ENCODE measurements around the gene MEX3D. TPM values are rescaled to one million over a fixed set of nuclear protein-coding genes. Genes with fewer than 3 reads are reported as not detected.
A peak's percentile ranks its signal among the peaks of the same experiment; 100 is the strongest.

The MEX3D gene
- total RNA-seq, 1 experiment from 2014 or later: 69.2 TPM

DNA sequence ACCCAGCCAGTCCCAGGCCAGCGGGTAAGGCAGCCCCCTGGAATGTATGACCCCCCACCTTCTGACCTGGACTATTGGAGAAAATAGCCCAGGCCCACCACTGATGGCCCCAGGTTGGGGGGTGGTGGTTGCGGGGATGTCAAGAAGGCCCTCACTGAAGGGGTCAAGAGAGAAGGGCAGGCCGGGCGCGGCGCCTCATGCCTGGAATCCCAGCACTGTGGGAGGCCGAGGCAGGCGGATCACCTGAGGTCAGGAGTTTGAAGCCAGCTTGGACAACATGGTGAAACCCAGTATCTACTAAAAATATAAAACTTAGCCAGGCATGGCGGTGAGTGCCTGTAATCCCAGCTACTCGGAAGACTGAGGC, 53.8 kb downstream of the MEX3D start (continued):
- no peak for TF ChIP-seq POLR2A (IDR thresholded peaks at IDR 0.05; ENCODE audit: borderline replicate concordance, extremely low read depth, insufficient read depth, insufficient read length)

DNA sequence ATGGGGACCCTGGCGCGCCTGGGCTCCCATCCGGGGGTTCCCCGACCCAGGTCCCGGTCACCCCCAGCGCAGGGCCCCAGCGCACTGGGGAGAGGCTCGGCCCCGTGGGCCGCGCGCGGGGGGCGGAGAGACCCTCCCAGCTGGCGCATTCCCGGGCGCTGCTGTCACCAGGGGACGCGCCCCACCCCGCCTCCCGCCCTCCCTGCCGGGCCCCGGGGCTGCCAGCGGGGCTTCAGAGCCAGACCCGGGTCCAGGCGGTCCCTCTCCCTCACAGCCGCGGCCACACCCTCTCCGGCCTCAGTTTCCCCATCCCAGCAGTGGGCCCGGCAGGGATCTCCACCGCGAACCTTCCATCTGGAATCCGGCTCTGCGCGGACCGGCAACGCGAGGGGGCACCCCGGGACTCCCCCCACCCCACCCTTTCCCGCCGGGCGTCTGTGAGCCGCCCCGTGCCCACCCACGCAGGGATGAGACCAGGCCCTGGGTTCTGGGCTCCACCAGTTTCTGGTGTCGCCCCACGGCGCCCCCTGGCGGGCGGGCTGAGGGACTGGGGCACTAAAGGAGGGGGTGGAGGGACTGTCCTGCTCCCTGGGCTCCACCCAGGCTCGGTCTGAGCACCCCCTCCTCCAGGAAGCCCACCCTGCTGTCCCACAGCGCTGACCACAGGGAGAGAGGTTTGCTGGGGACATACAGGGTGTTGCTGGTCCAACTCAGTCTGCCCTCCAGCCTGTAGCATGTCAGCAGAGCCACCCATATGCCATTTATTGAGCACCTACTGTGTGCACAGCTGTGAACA, 54.4 kb downstream of the MEX3D start:
- Histone ChIP-seq H2AFZ (ENCODE audit: low read depth, low read length, poor library complexity, severe bottlenecking) (no peak overlapping the region), H3K9me3 (ENCODE audit: control insufficient read depth in 1 of 2, insufficient read depth in 1 of 2, low read depth in 1 of 2, low read length in 2 of 2) (no peaks in the 10 kb centered on the region), H3K27me3 (ENCODE audit: insufficient read depth, low read length) (no peaks in the 10 kb centered on the region), H3K9me2 (ENCODE audit: insufficient read depth) (no peaks in the 10 kb centered on the region), H4K20me1 (ENCODE audit: insufficient read depth) (no peaks in the 10 kb centered on the region), H3K36me3 (ENCODE audit: control insufficient read depth in 1 of 2, insufficient read depth in 2 of 2, low read length in 2 of 2) (no peaks in the 10 kb centered on the region), H3K4me1 (ENCODE audit: control insufficient read depth in 1 of 2, insufficient read depth in 2 of 2, low read length in 2 of 2) (peaks cover 21 to 52% of the 10 kb centered on the region in 2 experiments), H3K4me3 (replicated peaks in 1 of 2; ENCODE audit: low read depth in 1 of 2, low read length in 2 of 2) (peak overlapping the region; percentile 94 to 98), H3K27ac (ENCODE audit: low read depth, low read length) (peak overlapping the region; percentile 80), H3K79me2 (ENCODE audit: insufficient read depth, low read length) (peaks cover 10% of the 10 kb centered on the region; the same call in 1 of the 2 replicates), H3K9ac (ENCODE audit: low read length) (peak overlapping the region; percentile 81), H3K4me2 (ENCODE audit: low read length) (peak overlapping the region; percentile 97)
- POLR2A ChIA-PET: no interaction called here
- CTCF ChIA-PET: no interaction called here
- ATAC-seq: peak; percentile 75
- no peak for TF ChIP-seq SP1 (IDR thresholded peaks at IDR 0.05; ENCODE audit: low read depth)
- TF ChIP-seq, protein P1, sequence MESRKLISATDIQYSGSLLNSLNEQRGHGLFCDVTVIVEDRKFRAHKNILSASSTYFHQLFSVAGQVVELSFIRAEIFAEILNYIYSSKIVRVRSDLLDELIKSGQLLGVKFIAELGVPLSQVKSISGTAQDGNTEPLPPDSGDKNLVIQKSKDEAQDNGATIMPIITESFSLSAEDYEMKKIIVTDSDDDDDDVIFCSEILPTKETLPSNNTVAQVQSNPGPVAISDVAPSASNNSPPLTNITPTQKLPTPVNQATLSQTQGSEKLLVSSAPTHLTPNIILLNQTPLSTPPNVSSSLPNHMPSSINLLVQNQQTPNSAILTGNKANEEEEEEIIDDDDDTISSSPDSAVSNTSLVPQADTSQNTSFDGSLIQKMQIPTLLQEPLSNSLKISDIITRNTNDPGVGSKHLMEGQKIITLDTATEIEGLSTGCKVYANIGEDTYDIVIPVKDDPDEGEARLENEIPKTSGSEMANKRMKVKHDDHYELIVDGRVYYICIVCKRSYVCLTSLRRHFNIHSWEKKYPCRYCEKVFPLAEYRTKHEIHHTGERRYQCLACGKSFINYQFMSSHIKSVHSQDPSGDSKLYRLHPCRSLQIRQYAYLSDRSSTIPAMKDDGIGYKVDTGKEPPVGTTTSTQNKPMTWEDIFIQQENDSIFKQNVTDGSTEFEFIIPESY (IDR thresholded peaks at IDR 0.05; ENCODE audit: extremely low read depth, insufficient replicate concordance, low read length): no peak
- TF ChIP-seq, protein P2, sequence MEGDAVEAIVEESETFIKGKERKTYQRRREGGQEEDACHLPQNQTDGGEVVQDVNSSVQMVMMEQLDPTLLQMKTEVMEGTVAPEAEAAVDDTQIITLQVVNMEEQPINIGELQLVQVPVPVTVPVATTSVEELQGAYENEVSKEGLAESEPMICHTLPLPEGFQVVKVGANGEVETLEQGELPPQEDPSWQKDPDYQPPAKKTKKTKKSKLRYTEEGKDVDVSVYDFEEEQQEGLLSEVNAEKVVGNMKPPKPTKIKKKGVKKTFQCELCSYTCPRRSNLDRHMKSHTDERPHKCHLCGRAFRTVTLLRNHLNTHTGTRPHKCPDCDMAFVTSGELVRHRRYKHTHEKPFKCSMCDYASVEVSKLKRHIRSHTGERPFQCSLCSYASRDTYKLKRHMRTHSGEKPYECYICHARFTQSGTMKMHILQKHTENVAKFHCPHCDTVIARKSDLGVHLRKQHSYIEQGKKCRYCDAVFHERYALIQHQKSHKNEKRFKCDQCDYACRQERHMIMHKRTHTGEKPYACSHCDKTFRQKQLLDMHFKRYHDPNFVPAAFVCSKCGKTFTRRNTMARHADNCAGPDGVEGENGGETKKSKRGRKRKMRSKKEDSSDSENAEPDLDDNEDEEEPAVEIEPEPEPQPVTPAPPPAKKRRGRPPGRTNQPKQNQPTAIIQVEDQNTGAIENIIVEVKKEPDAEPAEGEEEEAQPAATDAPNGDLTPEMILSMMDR (IDR thresholded peaks at IDR 0.05 in 2 of 3, conservative IDR thresholded peaks at IDR 0.05 in 1 of 3; ENCODE audit: borderline replicate concordance in 1 of 3, insufficient read depth in 1 of 3, low read depth in 2 of 3, low read length in 2 of 3): peak; percentile 71 to 87 (median 84); a peak in 5 of 6 replicates
- no peak for TF ChIP-seq POLR2AphosphoS5 (IDR thresholded peaks at IDR 0.05; ENCODE audit: low read depth, low read length)
- no peak for TF ChIP-seq ELF1 (IDR thresholded peaks at IDR 0.05; ENCODE audit: borderline replicate concordance, low read depth)
- no peak for TF ChIP-seq POLR2A (IDR thresholded peaks at IDR 0.05; ENCODE audit: borderline replicate concordance, extremely low read depth, insufficient read depth, insufficient read length)
- no peak; the same call in 1 of the 2 replicates for TF ChIP-seq RAD21 (IDR thresholded peaks at IDR 0.05; ENCODE audit: low read depth)
- TF ChIP-seq TCF7L2 (IDR thresholded peaks at IDR 0.05; ENCODE audit: borderline replicate concordance, extremely low read depth, insufficient read depth, insufficient read length): no peak
- TF ChIP-seq EGR1 (IDR thresholded peaks at IDR 0.05; ENCODE audit: low read depth): peak; percentile 93
- no TSS peak for BruUV-seq (replicated peaks)
- intact Hi-C loops (cut with micrococcal nuclease): no loop called here
- DNase-seq (ENCODE audit: low read depth, low spot score): peak; percentile 53
- RAD21 ChIA-PET (ENCODE audit: low non-redundant PET in 1 of 2, low total read pairs in 2 of 2, uncharacterized antibody in 2 of 2, unreplicated experiment in 2 of 2): no interaction called here

Data from HCT116 (cell line).